OCI-LY7 (cell line): ENCODE data around the gene COL5A1. TPM values are rescaled to one million over a fixed set of nuclear protein-coding genes. Genes with fewer than 3 reads are reported as not detected.

ENCODE experiments used
- BruUV-seq: library from RNA; stranded (reverse); fragments of 400-500 nt; replicated peaks from 2 replicates; lab custom pipeline; 2021; lab: Mats Ljungman, UMichigan
- CTCF ChIA-PET: fragments of 300-600 bp; sonication (Branson Sonifier 250); formaldehyde crosslinking; loops from one replicate; lab custom pipeline; 2022; ENCODE audit warnings: antibody characterized with exemption; ENCODE audit not compliant: unreplicated experiment; lab: Charles Lee
- POLR2A ChIA-PET: fragments of 300-600 bp; sonication (Branson Sonifier 250); formaldehyde crosslinking; loops from one replicate; lab custom pipeline; 2022; ENCODE audit warnings: antibody characterized with exemption; lab: Charles Lee
- DNase-seq: peaks from one replicate; pipeline ENCODE4 v3.0.0-alpha.2; 2015; ENCODE audit warnings: low spot score
- H2AFZ ChIP-seq: fragments of 200-600 bp; sonication (generic), shearing (Covaris generic); 2 replicates; pipeline ENCODE4 v1.6.1; 2014; ENCODE audit warnings: mild to moderate bottlenecking, antibody characterized with exemption, low read length, moderate library complexity
- H3K27ac ChIP-seq: fragments of 200-600 bp; sonication (generic); 2 replicates; pipeline ENCODE4 v1.5.1; 2014; ENCODE audit warnings: mixed run types, low read depth, mild to moderate bottlenecking, moderate library complexity, low read length, inconsistent platforms; ENCODE audit not compliant: poor library complexity, severe bottlenecking
- H3K36me3 ChIP-seq: fragments of 200-600 bp; sonication (generic); 2 replicates; pipeline ENCODE4 v1.6.1; 2014; ENCODE audit warnings: mild to moderate bottlenecking, antibody characterized with exemption, low read length, moderate library complexity, mixed read lengths; ENCODE audit not compliant: insufficient read depth
- H3K4me1 ChIP-seq: fragments of 200-600 bp; sonication (generic); 2 replicates; pipeline ENCODE4 v1.5.1; 2014; ENCODE audit warnings: mild to moderate bottlenecking, low read length; ENCODE audit not compliant: insufficient read depth, poor library complexity, severe bottlenecking
- H3K4me2 ChIP-seq: fragments of 200-600 bp; sonication (generic); 2 replicates; pipeline ENCODE4 v1.6.1; 2014; ENCODE audit warnings: mild to moderate bottlenecking, low read length
- H3K4me3 ChIP-seq: fragments of 200-600 bp; sonication (generic); 2 replicates; pipeline ENCODE4 v1.5.1; 2014; ENCODE audit warnings: mild to moderate bottlenecking, low read depth, low read length; ENCODE audit not compliant: poor library complexity, severe bottlenecking
- H3K79me2 ChIP-seq: fragments of 200-600 bp; sonication (generic); 2 replicates; pipeline ENCODE4 v1.6.1; 2016; ENCODE audit warnings: low read depth, mild to moderate bottlenecking, low read length, moderate library complexity, mixed read lengths; ENCODE audit not compliant: insufficient read depth
- H3K9me2 ChIP-seq: fragments of 200-600 bp; sonication (generic); 2 replicates; pipeline ENCODE4 v1.6.1; 2016; ENCODE audit warnings: mild to moderate bottlenecking, low read length, mixed read lengths; ENCODE audit not compliant: insufficient read depth
- H3K9me3 ChIP-seq: fragments of 200-600 bp; sonication (generic); 2 replicates; pipeline ENCODE4 v1.6.1; 2014; ENCODE audit warnings: mild to moderate bottlenecking, mixed run types, low read length, mixed read lengths
- H4K20me1 ChIP-seq: fragments of 200-600 bp; sonication (generic); 2 replicates; pipeline ENCODE4 v1.6.1; 2014; ENCODE audit warnings: mild to moderate bottlenecking, antibody characterized with exemption, low read length, moderate library complexity, mixed read lengths; ENCODE audit not compliant: insufficient read depth
- EZH2phosphoT487 ChIP-seq: fragments of 200-600 bp; sonication (generic); IDR thresholded peaks from 2 replicates; pipeline ENCODE4 v1.6.1; 2018; ENCODE audit warnings: low read depth, borderline replicate concordance, mild to moderate bottlenecking, mixed run types, antibody characterized with exemption, low read length, moderate library complexity, mixed read lengths
- intact Hi-C: fragments of 100-400 bp; cut with micrococcal nuclease; formaldehyde crosslinking; loops from one replicate; pipeline ENCODE4 v1.10.0; 2022; ENCODE audit not compliant: unreplicated experiment
- total RNA-seq, 2 experiments: library from RNA; depleted of rRNA in 1 of 2; stranded (reverse); fragments of >200 nt in 1 of 2; shearing (Covaris generic) in 1 of 2; gene quantifications; 2 replicates each; pipeline ENCODE4 v1.2.3, GENCODE V29; 2014 to 2022
- TF ChIP-seq, protein P1 (sequence below): fragments of 200-600 bp; sonication (generic); conservative IDR thresholded peaks from 2 replicates; pipeline ENCODE4 v1.5.1; 2014; ENCODE audit warnings: mild to moderate bottlenecking, antibody characterized with exemption, low read length, moderate library complexity, mixed read lengths

Gene COL5A1
- total RNA-seq, 2 experiments from 2014 or later, result 12.2 to 28.6 TPM

- H3K36me3 ChIP-seq, result no peaks in the 10 kb centered on the region
- H2AFZ ChIP-seq, result no peak overlapping the region
- CTCF ChIA-PET, result no interaction called here
- no peaks in the 10 kb centered on the region for H3K9me3 ChIP-seq
- TF ChIP-seq, protein P1, sequence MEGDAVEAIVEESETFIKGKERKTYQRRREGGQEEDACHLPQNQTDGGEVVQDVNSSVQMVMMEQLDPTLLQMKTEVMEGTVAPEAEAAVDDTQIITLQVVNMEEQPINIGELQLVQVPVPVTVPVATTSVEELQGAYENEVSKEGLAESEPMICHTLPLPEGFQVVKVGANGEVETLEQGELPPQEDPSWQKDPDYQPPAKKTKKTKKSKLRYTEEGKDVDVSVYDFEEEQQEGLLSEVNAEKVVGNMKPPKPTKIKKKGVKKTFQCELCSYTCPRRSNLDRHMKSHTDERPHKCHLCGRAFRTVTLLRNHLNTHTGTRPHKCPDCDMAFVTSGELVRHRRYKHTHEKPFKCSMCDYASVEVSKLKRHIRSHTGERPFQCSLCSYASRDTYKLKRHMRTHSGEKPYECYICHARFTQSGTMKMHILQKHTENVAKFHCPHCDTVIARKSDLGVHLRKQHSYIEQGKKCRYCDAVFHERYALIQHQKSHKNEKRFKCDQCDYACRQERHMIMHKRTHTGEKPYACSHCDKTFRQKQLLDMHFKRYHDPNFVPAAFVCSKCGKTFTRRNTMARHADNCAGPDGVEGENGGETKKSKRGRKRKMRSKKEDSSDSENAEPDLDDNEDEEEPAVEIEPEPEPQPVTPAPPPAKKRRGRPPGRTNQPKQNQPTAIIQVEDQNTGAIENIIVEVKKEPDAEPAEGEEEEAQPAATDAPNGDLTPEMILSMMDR, result no peak
- no peak for TF ChIP-seq EZH2phosphoT487
- no peak overlapping the region for H3K4me3 ChIP-seq
- intact Hi-C loops, result no loop called here
- H3K4me1 ChIP-seq, result no peaks in the 10 kb centered on the region
- no peak for DNase-seq
- POLR2A ChIA-PET, result no interaction called here
- H3K4me2 ChIP-seq, result no peak overlapping the region
- H3K79me2 ChIP-seq, result no peaks in the 10 kb centered on the region
- H3K9me2 ChIP-seq, result no peaks in the 10 kb centered on the region
- no TSS peak for BruUV-seq
- H3K27ac ChIP-seq, result no peak overlapping the region
- H4K20me1 ChIP-seq, result no peaks in the 10 kb centered on the region
These were observed 27.9 kb downstream of the COL5A1 start for GRCh38 chr9:134669399-134669955.

DNA sequence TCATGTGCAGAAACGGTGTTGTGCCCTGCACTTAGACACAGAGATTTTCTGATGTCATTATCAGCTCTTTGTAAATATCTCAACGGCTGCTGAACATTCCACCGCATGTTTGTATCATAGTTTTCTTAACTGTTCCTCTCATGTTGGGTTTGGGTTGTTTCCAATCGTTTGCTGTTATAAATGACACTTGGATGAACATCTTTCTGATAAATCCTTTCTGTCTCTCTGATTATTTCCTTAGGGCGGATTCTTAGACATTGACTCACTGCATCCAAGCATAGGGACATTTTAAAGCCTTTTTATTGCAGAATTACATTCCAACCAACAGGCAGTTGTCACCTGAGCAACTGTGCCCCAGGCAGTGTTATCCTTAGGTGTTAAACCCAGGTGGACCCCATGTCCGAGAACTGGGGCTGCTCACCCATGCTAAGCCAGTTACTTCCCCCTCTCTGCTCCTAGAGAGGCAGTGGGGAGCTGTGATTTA is 28.5 kb downstream of the COL5A1 start:
- Histone ChIP-seq H4K20me1 (no peaks in the 10 kb centered on the region), H3K36me3 (no peaks in the 10 kb centered on the region), H3K79me2 (no peaks in the 10 kb centered on the region), H3K27ac (no peak overlapping the region), H3K4me2 (no peak overlapping the region), H3K9me3 (no peaks in the 10 kb centered on the region), H3K9me2 (no peaks in the 10 kb centered on the region), H3K4me3 (no peak overlapping the region), H2AFZ (no peak overlapping the region), H3K4me1 (no peaks in the 10 kb centered on the region)
- DNase-seq, result no peak
- BruUV-seq, result no TSS peak
- TF ChIP-seq, protein P1, result no peak
- no peak for TF ChIP-seq EZH2phosphoT487
- POLR2A ChIA-PET, result no interaction called here
- CTCF ChIA-PET, result no interaction called here
- intact Hi-C loops, result no loop called here

- Histone ChIP-seq H3K4me1 (no peaks in the 10 kb centered on the region), H3K9me3 (no peaks in the 10 kb centered on the region), H3K9me2 (no peaks in the 10 kb centered on the region), H3K36me3 (no peaks in the 10 kb centered on the region), H3K79me2 (no peaks in the 10 kb centered on the region), H2AFZ (no peak overlapping the region), H3K27ac (no peak overlapping the region), H4K20me1 (no peaks in the 10 kb centered on the region), H3K4me2 (no peak overlapping the region), H3K4me3 (no peak overlapping the region)
- TF ChIP-seq EZH2phosphoT487, result no peak
- TF ChIP-seq, protein P1, result no peak
- ChIA-PET CTCF (no interaction called here), POLR2A (no interaction called here)
- no TSS peak for BruUV-seq
- no peak for DNase-seq
- intact Hi-C loops, result no loop called here
These were observed 29.3 kb downstream of the COL5A1 start for GRCh38 chr9:134670851-134671281.
